Left ventricle myocardium inferior (tissue), 1 donor: Measurements from ENCODE around the gene SHISAL2B. TPM values are rescaled to one million over a fixed set of nuclear protein-coding genes. Genes with fewer than 3 reads are reported as not detected.
"Not testable (repeated sequence)": the region's sequence is repeated elsewhere in the genome, so short reads cannot be mapped to it uniquely, and the experiment has no call there.

Experiments used
- DNase-seq: peaks from one replicate; pipeline ENCODE4 v3.0.0-alpha.2; 2020
- H3K27ac ChIP-seq: fragments of 200-600 bp; replicated peaks from 2 replicates; pipeline ENCODE4 v1.8.0; 2021
- H3K27me3 ChIP-seq: fragments of 200-600 bp; 2 replicates; pipeline ENCODE4 v1.8.0; 2021; ENCODE audit warnings: low read depth
- H3K36me3 ChIP-seq: fragments of 200-600 bp; 2 replicates; pipeline ENCODE4 v1.8.0; 2021
- H3K4me1 ChIP-seq: fragments of 200-600 bp; 2 replicates; pipeline ENCODE4 v1.8.0; 2021
- H3K4me3 ChIP-seq: fragments of 200-600 bp; 2 replicates; pipeline ENCODE4 v1.8.0; 2021; ENCODE audit warnings: mild to moderate bottlenecking, moderate library complexity
- H3K9me3 ChIP-seq: fragments of 200-600 bp; replicated peaks from 2 replicates; pipeline ENCODE4 v1.8.0; 2021
- CTCF ChIP-seq: fragments of 200-600 bp; IDR thresholded peaks from 2 replicates; pipeline ENCODE4 v1.8.0; 2021; ENCODE audit warnings: antibody characterized with exemption, mild to moderate bottlenecking, borderline replicate concordance
- intact Hi-C: fragments of 100-400 bp; cut with micrococcal nuclease; formaldehyde crosslinking; loops from one replicate; pipeline ENCODE4 v1.11.0; 2022
- total RNA-seq: library from RNA; stranded (reverse); fragmentation: NEBNext Ultra II Directional; extraction: Animal tissue kit (Norgen Biotek cat#: 25700); gene quantifications from one replicate; pipeline ENCODE4 v1.2.1, GENCODE V29; 2021
- donor health status: DM: no; HTN: yes; CAD: no; lungs with severe emphysema.

Gene SHISAL2B
- total RNA-seq, 1 donor from 2014 or later: not detected

GRCh38 chr5:64654561-64654938, 35.8 kb upstream of the SHISAL2B start:
- H3K9me3 ChIP-seq: peaks cover 13% of the 10 kb centered on the region
- intact Hi-C loops: no loop called here
- H3K27ac ChIP-seq: no peak overlapping the region
- H3K36me3 ChIP-seq: no peaks in the 10 kb centered on the region
- no peaks in the 10 kb centered on the region for H3K27me3 ChIP-seq
- DNase-seq: no peak
- TF ChIP-seq CTCF: no peak
- no peaks in the 10 kb centered on the region for H3K4me1 ChIP-seq
- H3K4me3 ChIP-seq: no peak overlapping the region

GRCh38 chr5:64655596-64655995, 34.7 kb upstream of the SHISAL2B start:
- intact Hi-C loops: no loop called here
- peaks cover 13% of the 10 kb centered on the region for H3K9me3 ChIP-seq
- no peak overlapping the region for H3K27ac ChIP-seq
- TF ChIP-seq CTCF: no peak
- no peaks in the 10 kb centered on the region for H3K36me3 ChIP-seq
- no peak overlapping the region for H3K4me3 ChIP-seq
- H3K4me1 ChIP-seq: no peaks in the 10 kb centered on the region
- no peak for DNase-seq
- peaks cover 2% of the 10 kb centered on the region for H3K27me3 ChIP-seq

- no peak overlapping the region for H3K4me3 ChIP-seq
- no peaks in the 10 kb centered on the region for H3K4me1 ChIP-seq
- intact Hi-C loops: no loop called here
- no peak for TF ChIP-seq CTCF
- no peak overlapping the region for H3K27ac ChIP-seq
- peaks cover 13% of the 10 kb centered on the region for H3K9me3 ChIP-seq
- no peak for DNase-seq
- peaks cover 39% of the 10 kb centered on the region for H3K27me3 ChIP-seq
- H3K36me3 ChIP-seq: no peaks in the 10 kb centered on the region
Observed at GRCh38 chr5:64659289-64659688, 31.0 kb upstream of the SHISAL2B start.

GRCh38 chr5:64663181-64663580, 27.1 kb upstream of the SHISAL2B start:
- intact Hi-C loops, H3K36me3 ChIP-seq, H3K4me1 ChIP-seq, H3K4me3 ChIP-seq, H3K27ac ChIP-seq, H3K9me3 ChIP-seq, DNase-seq: not testable (repeated sequence)
- peaks cover 41% of the 10 kb centered on the region for H3K27me3 ChIP-seq

GRCh38 chr5:64665243-64665642, 25.1 kb upstream of the SHISAL2B start:
- no peak for TF ChIP-seq CTCF
- H3K27ac ChIP-seq: no peak overlapping the region
- no peak for DNase-seq
- no peak overlapping the region for H3K4me3 ChIP-seq
- peaks cover 41% of the 10 kb centered on the region for H3K27me3 ChIP-seq
- H3K4me1 ChIP-seq: no peaks in the 10 kb centered on the region
- no peaks in the 10 kb centered on the region for H3K9me3 ChIP-seq
- H3K36me3 ChIP-seq: no peaks in the 10 kb centered on the region
- intact Hi-C loops: no loop called here

- Histone ChIP-seq H3K27me3 (peaks cover 34% of the 10 kb centered on the region), H3K36me3 (no peaks in the 10 kb centered on the region), H3K9me3 (no peaks in the 10 kb centered on the region), H3K4me3 (no peak overlapping the region), H3K27ac (no peak overlapping the region), H3K4me1 (no peaks in the 10 kb centered on the region)
- DNase-seq: no peak
- intact Hi-C loops: no loop called here
- TF ChIP-seq CTCF: no peak
Observed at GRCh38 chr5:64666078-64666477, 24.2 kb upstream of the SHISAL2B start.
